ENCODE results near the gene MCM3AP.

- TF ChIP-seq CTCF (IDR thresholded peaks at IDR 0.05; ENCODE audit: insufficient read depth, low read length, poor library complexity, severe bottlenecking) (no peak), EZH2phosphoT487 (conservative IDR thresholded peaks at IDR 0.05; ENCODE audit: low read length) (no peak)
Measured at GRCh38 chr21:46308431-46308830, 23.0 kb upstream of the MCM3AP start.

Data from SU-DHL-6 (cell line).